Dermis blood vessel endothelial cell (primary cell): ENCODE measurements around the gene HEPHL1. TPM values are rescaled to one million over a fixed set of nuclear protein-coding genes. Genes with fewer than 3 reads are reported as not detected.
"Not testable (repeated sequence)": the region's sequence is repeated elsewhere in the genome, so short reads cannot be mapped to it uniquely, and the experiment has no call there.

Experiments
- DNase-seq: peaks from one replicate; pipeline ENCODE4 v3.0.0; 2010
- total RNA-seq: library from RNA; depleted of rRNA; stranded (reverse); fragments of >200 nt; gene quantifications from 2 replicates; pipeline ENCODE4 v1.2.3, GENCODE V29; 2014

The HEPHL1 gene
- total RNA-seq, 1 donor from 2014 or later, result not detected

DNA sequence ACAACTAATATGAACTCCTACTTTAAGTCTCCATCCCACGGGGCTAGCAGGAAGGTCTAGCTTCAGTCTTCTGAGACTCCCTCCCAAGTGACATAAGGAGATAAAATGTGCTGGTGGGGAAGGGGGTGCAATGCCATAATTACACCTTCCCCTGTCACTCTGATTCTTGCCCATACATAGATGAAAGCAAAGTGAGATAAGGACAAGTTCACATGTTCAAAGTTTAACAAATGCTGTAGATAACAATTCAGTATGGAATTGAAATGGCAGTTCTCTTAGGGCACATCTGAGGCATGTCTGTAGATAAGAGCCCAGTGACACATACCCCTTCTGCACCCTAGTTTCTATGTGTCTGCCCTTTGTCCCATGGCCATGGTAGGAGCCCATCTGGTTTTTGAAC lies 69.2 kb downstream of the HEPHL1 start:
- no peak for DNase-seq

DNA sequence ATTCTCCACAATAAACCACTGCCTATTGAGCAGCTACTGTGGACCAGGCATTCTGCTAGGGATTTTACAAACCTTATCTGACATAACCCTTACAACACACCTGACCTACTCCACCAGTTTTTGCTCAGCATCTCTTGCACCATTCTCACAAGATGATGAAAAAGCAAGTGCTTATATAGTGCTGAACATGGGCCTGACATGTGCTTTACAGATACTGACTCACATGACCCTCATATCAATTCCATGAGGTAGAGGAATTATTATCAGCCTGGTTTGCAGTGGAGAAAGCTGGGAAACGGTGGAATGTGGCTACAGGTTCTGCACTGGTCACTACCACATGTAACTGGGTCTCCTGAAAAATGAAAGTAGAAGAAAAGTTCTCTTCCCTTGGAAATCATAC lies 69.9 kb downstream of the HEPHL1 start:
- no peak for DNase-seq

GRCh38 chr11:94100253-94100652 lies 79.1 kb downstream of the HEPHL1 start:
- DNase-seq, result no peak

DNA sequence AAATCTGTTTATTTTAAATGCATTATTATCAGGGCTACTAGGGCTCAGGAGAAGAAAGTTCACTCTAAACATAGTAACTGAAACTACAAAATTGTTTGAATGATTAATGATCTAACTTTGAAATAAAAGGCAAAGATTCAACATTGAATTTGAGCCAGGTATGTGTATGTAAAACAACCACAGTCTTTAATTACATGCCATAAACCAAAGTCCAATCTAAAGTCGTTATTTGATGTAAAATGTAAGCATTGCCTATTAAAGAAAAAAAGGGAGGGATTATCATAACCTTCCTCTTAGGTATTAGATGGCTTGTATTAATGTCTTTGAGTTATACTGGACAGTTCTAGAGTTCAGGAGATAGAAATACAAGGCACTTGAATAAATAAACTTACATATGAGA lies 82.3 kb downstream of the HEPHL1 start:
- no peak for DNase-seq

GRCh38 chr11:94104734-94105133 lies 83.6 kb downstream of the HEPHL1 start:
- DNase-seq, result no peak

DNA sequence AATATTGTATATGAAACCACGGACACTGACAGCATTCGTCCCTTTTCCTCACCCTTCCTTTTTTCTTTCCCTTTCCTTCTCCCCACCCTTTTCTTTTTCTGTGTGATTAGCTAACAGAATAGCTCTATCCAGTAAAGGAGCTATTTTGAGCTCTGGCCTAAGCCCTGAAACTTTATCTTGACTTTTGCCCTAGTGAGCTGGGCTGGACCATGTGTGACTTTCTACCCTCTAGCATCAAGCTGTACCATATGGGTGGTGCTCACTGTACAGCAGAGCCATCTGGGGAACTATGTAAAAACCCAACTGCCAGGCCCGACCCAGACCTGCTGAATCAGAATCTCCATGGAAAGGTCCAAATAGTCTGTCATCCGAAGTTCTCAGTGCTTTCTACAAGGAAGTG lies 85.6 kb downstream of the HEPHL1 start:
- DNase-seq, result no peak

DNA sequence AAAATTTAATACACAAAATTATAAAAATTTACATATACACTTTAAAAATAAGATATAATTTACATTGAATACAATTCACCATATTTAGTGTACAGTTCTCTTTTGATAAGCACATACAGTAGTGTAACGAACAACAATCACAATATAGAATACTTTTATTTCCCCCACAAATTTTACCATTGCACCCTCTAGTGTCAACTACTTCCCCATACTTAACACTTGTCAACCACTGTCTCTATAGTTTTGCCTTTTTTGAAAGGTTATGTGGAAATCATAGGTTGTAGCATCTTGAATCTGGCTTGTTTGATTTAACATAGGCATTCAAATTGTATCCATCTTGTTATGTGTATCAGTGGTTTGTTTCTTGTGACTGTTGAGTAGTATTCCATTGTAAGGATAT lies 86.2 kb downstream of the HEPHL1 start:
- DNase-seq, result no peak

DNA sequence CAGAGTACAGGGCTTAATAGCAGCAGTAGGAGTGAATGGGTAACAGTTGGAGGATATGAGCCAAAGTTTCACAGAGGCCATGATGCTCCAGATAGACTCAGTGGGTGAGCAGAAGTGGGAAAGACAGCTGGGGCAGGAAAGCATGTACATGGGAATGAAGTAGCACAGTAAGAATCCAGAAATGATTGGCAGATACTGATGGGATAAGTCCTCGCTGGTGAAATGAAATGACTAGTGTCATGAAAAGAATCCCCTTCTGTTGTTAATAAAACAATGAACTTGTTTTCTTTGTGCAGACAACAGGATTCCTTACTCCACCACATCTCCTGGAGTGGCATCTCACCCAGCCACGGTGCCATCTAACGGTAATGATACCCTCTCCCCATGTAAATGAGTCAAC lies 90.1 kb downstream of the HEPHL1 start:
- no peak for DNase-seq

DNA sequence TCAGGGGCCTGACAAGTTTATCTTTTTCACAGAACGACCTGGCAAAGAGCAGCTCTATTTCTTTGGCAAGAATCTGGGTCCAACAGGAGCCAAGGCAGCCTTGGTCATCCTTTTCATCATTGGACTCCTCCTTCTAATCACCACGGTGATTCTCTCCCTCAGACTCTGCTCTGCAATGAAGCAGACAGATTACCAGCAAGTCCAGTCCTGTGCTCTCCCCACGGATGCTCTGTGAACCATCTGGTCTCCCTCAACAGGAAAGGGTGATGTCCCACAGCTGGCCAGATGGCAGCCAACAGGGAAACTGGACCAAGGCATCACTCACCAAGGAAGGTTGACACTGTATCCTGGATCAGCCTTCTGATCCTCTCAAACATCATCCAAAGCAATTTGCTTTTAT lies 90.5 kb downstream of the HEPHL1 start:
- no peak for DNase-seq

DNA sequence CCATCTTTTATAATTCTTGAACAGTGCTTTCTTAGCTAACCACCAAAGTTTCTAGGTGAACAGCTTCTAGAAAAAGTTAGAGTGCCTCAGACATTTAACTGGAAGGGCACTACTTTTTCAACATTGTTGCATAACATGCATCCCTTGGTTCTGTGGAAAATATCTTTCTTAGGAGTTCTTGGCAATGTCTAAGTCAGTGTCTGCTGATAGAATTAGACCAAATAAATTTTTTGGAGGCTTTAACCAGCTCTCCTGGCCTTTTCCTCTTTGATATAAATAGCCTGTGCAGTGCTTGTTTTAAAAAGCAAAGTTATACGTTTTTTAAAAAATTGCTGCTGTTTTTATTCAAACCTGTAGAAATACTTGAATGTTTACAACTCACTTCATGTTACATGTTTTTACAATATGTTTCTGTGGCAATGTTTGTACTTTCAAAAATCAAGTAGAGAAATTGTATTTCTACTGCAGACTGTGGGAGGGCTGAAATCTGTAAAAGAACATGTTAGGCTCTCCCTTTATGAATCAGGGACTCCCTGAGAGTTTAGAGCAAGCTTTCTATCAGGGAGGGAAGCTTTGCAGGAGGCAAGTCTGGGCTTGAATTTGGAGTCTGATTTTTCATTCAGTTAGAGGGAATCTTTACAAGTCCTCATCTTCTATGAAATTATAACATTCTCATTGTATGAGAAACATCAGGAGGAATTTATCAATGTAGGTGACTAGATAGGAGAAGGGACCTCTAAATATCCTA lies 91.2 kb downstream of the HEPHL1 start:
- no peak for DNase-seq

- DNase-seq, result no peak
These were observed 96.0 kb downstream of the HEPHL1 start for GRCh38 chr11:94117197-94117574.

DNA sequence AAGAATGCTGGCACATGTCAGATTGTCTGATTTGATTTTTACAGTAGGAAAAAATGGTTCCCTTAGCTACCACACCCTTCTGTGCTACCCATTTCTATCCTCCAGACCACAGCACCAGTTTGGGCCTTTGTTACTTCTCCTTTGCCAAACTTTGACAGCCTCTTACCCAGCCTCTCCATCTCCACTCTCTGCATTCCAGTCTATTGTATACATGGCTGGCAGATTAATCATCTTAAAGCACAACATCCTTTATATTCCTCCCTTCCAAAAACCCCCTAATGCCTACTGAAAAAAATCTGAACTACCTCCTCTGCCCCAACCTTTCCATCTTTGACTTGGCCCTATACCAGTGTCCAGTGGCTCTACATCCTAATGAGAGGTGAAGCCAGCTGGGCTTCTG lies 96.7 kb downstream of the HEPHL1 start:
- DNase-seq, result no peak

GRCh38 chr11:94119676-94120075 lies 98.5 kb downstream of the HEPHL1 start:
- DNase-seq, result not testable (repeated sequence)

DNA sequence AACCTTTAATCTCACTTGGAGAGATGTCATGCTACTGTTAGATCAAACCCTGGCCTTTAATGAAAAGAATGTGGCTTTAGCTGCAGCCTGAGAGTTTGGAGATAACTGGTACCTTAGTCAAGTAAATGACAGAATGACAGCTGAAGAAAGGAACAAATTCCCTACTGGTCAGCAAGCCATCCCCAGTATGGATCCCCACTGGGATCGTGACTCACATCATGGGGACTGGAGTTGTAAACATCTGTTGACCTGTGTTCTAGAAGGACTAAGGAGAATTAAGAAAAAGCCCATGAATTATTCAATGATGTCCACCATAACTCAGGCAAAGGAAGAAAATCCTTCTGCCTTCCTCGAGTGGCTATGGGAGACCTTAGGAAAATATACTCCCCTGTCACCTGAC lies 99.4 kb downstream of the HEPHL1 start:
- DNase-seq, result not testable (repeated sequence)

DNA sequence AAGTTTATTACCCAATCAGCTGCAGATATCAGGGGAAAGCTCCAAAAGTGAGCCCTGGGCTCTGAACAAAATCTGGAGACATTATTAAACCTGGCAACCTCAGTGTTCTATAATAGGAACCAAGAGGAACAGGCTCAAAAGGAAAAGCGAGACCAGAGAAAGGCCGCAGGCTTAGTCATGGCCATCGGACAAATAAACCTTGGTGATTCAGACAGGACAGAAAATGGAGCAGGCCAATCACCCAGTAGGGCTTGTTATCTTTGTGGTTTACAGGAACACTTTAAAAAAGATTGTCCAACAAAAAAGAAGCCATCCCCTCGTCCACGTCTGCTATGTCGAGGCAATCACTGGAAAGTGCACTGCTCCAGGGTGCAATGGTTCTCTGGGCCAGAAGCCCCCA lies 99.8 kb downstream of the HEPHL1 start:
- DNase-seq, result no peak

- no peak for DNase-seq
These were observed 104.4 kb downstream of the HEPHL1 start for GRCh38 chr11:94125407-94126115.

DNA sequence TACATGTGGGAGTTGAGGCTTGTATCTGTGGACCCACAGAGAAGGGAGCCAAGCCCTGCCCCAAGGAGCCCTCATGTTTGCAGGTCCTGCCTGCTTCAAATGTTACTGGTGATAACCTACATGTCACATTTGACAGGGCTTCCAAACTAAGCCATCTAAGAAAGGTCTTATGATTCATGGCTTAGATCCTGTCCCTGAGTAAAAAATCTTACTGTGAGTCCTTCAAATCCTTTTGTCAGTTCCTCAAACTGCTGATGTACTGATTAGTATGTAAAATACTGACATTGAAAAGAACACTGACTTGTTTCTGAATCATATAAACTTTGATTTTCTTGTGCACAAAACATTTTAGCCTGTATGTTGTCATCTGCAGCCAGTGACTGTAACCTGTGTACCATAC lies 106.5 kb downstream of the HEPHL1 start:
- DNase-seq, result no peak

DNA sequence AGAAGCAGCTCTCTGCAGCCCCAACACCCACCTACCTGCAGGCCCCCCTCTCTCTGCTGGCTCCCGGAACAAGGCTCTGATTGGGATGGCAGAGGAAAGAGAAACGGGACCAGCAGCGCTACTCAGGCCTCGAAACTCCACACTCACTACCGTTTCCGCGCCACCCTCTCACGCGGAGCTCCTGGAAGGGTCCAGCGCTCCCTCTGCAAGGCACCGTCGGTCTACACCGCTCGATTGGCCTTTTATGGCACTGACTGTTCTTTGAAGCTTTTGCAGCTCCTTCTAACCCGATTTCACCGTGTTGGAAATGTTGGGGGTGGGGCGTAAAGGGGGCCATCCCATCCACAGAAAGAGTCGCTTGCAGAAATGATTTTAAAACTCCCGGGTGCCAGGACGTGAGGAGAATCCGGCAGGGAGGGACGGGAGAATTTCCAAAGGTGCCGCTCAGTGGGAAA lies 107.2 kb downstream of the HEPHL1 start:
- no peak for DNase-seq

DNA sequence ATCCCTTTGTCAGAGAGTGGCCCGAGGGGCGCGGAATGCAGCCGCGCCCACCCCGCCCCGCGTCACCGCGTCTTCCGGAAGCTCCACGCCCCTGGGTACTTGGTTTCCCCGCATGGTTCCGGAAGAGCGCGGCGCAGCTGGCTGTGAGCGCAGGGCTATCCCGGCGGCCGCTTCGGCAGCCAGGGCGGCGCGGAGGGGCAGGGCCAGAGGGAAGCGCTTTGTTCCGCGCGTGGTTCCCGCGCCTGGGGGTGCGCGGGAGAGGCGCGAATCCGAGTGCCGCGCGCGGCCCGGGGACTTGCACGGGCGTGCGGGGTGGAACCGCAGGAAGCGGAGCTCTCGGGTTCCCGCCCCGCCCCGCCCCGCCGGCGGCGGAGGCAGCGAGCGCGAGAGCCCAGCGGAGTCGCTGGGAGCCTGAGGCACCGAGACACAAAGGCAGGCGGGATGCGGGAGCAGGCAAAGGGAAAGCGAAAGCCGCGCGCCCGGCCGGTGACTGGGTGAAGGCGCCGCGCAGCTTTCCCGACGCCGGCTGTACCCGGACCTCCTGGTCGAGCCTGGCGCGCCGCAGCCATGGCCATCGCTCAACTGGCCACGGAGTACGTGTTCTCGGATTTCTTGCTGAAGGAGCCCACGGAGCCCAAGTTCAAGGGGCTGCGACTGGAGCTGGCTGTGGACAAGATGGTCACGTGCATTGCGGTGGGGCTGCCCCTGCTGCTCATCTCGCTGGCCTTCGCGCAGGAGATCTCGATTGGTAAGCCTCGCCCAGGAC lies 107.8 kb downstream of the HEPHL1 start, which contains the start of gene PANX1:
PANX1 (plus strand) TSS at position 96 of the 766 bp plus-strand sequence; CDS start at position 568, 472 bp downstream.
- peak; percentile 81 for DNase-seq

GRCh38 chr11:94129512-94130297 lies 108.6 kb downstream of the HEPHL1 start:
- DNase-seq, result no peak

DNA sequence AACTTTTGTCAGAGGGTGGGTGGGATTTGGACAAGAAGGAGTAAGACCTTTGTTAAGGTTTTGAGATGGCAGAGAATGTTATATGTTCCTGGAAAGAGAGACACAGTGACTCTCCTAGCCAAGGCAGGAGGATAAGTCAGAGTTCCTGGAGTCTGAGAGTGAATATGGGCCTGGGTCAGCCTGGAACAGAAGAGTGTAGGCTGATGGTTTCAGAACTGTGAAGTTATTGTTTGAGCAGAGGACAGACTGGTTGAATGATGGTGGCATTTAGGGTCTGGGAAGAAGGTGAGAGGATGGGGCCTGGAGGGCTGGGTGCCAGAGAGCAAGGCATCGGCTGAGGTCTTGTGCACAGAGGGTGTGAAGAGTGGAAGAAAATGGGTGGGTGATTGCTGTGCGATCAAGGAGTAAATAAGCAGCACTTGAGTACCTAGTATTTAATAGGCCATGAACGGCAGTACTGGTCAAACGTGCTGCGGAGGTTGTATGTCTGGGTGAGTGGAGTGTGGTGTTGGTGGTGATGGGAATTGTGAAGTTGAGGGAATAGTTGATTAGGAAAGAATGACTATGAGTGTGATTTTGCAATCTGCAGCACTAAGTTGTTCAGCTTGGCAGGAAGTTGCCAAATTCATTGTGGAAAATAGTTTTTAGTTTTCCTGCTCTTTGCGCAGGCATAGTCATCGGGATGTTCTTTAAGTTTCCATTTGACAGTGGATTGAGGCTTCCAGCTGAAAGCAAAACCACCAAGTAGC lies 109.3 kb downstream of the HEPHL1 start:
- DNase-seq, result peak; percentile 59
